ENCODE results near the gene RPS6KA3. TPM values are rescaled to one million over a fixed set of nuclear protein-coding genes. Genes with fewer than 3 reads are reported as not detected.
"Not testable (repeated sequence)": the region's sequence is repeated elsewhere in the genome, so short reads cannot be mapped to it uniquely, and the experiment has no call there.

Gene RPS6KA3
- total RNA-seq, 1 experiment from 2014 or later: 35.5 TPM

- Histone ChIP-seq H3K27me3 (ENCODE audit: insufficient read depth, low read length) (no peaks in the 10 kb centered on the region), H3K36me3 (ENCODE audit: control insufficient read depth in 1 of 2, insufficient read depth in 2 of 2, low read length in 2 of 2) (peaks cover 24 to 27% of the 10 kb centered on the region in 2 experiments), H3K4me1 (ENCODE audit: control insufficient read depth in 1 of 2, insufficient read depth in 2 of 2, low read length in 2 of 2) (no peaks in the 10 kb centered on the region), H3K79me2 (ENCODE audit: insufficient read depth, low read length) (peaks cover 23% of the 10 kb centered on the region), H3K27ac (ENCODE audit: low read depth, low read length) (no peak overlapping the region), H2AFZ (ENCODE audit: low read depth, low read length, poor library complexity, severe bottlenecking) (no peak overlapping the region), H3K9ac (ENCODE audit: low read length) (no peak overlapping the region), H4K20me1 (ENCODE audit: insufficient read depth) (no peaks in the 10 kb centered on the region), H3K4me3 (replicated peaks in 1 of 2; ENCODE audit: low read depth in 1 of 2, low read length in 2 of 2) (no peak overlapping the region), H3K9me3 (ENCODE audit: control insufficient read depth in 1 of 2, insufficient read depth in 1 of 2, low read depth in 1 of 2, low read length in 2 of 2) (no peaks in the 10 kb centered on the region), H3K9me2 (ENCODE audit: insufficient read depth) (no peaks in the 10 kb centered on the region), H3K4me2 (ENCODE audit: low read length) (no peak overlapping the region)
- DNase-seq (ENCODE audit: low read depth, low spot score) (no peak), ATAC-seq (no peak)
- TF ChIP-seq FOSL1 (IDR thresholded peaks at IDR 0.05; ENCODE audit: low read depth) (no peak), POLR2A (IDR thresholded peaks at IDR 0.05; ENCODE audit: borderline replicate concordance, extremely low read depth, insufficient read depth, insufficient read length) (no peak), CEBPB (IDR thresholded peaks at IDR 0.05; ENCODE audit: low read depth) (no peak), MAX (IDR thresholded peaks at IDR 0.05) (no peak), ZNF274 (IDR thresholded peaks at IDR 0.05; ENCODE audit: low read depth, low read length) (no peak)
- ChIA-PET CTCF (no interaction called here), RAD21 (ENCODE audit: low non-redundant PET in 1 of 2, low total read pairs in 2 of 2, uncharacterized antibody in 2 of 2, unreplicated experiment in 2 of 2) (no interaction called here), POLR2A (no interaction called here)
- intact Hi-C loops (cut with micrococcal nuclease): no loop called here
- no TSS peak for BruUV-seq (replicated peaks)
These were observed 137.2 kb downstream of the RPS6KA3 start for GRCh38 chrX:20129547-20129946.

GRCh38 chrX:20128670-20129069 lies 138.0 kb downstream of the RPS6KA3 start:
- TF ChIP-seq ATF3 (IDR thresholded peaks at IDR 0.05) (no peak), RAD21 (IDR thresholded peaks at IDR 0.05; ENCODE audit: low read depth) (no peak), EZH2phosphoT487 (IDR thresholded peaks at IDR 0.05; ENCODE audit: borderline replicate concordance) (no peak), FOSL1 (IDR thresholded peaks at IDR 0.05; ENCODE audit: low read depth) (no peak), CEBPB (IDR thresholded peaks at IDR 0.05; ENCODE audit: low read depth) (no peak), ZFX (IDR thresholded peaks at IDR 0.05) (no peak)
- no peak for DNase-seq (ENCODE audit: low read depth, low spot score)
- RAD21 ChIA-PET (ENCODE audit: low non-redundant PET in 1 of 2, low total read pairs in 2 of 2, uncharacterized antibody in 2 of 2, unreplicated experiment in 2 of 2): no interaction called here

GRCh38 chrX:20127440-20127839 lies 139.3 kb downstream of the RPS6KA3 start:
- H3K79me2 ChIP-seq (ENCODE audit: insufficient read depth, low read length); H3K4me3 ChIP-seq (replicated peaks in 1 of 2; ENCODE audit: low read depth in 1 of 2, low read length in 2 of 2); H4K20me1 ChIP-seq (ENCODE audit: insufficient read depth); H3K9me2 ChIP-seq (ENCODE audit: insufficient read depth); RAD21 ChIA-PET (ENCODE audit: low non-redundant PET in 1 of 2, low total read pairs in 2 of 2, uncharacterized antibody in 2 of 2, unreplicated experiment in 2 of 2); H3K4me1 ChIP-seq (ENCODE audit: control insufficient read depth in 1 of 2, insufficient read depth in 2 of 2, low read length in 2 of 2); H3K27ac ChIP-seq (ENCODE audit: low read depth, low read length); H3K9ac ChIP-seq (ENCODE audit: low read length); H3K27me3 ChIP-seq (ENCODE audit: insufficient read depth, low read length); H2AFZ ChIP-seq (ENCODE audit: low read depth, low read length, poor library complexity, severe bottlenecking); DNase-seq (ENCODE audit: low read depth, low spot score); H3K9me3 ChIP-seq (ENCODE audit: control insufficient read depth in 1 of 2, insufficient read depth in 1 of 2, low read depth in 1 of 2, low read length in 2 of 2); H3K4me2 ChIP-seq (ENCODE audit: low read length); intact Hi-C loops (cut with micrococcal nuclease); POLR2A ChIA-PET: not testable (repeated sequence)
- CTCF ChIA-PET: interaction anchor here (1.3 kb wide), 1 partner anchor 223 kb away, joined by 3 read pairs; no protein-coding TSS in a partner anchor
- TSS peak; percentile 13 for BruUV-seq (replicated peaks)
- peaks cover 16 to 19% of the 10 kb centered on the region in 2 experiments; a peak in 3 of 4 replicates for H3K36me3 ChIP-seq (ENCODE audit: control insufficient read depth in 1 of 2, insufficient read depth in 2 of 2, low read length in 2 of 2)
- ATAC-seq: peak; percentile 63

More at GRCh38 chrX:20128670-20129069, 138.0 kb downstream of the RPS6KA3 start:
- Histone ChIP-seq H3K4me1 (ENCODE audit: control insufficient read depth in 1 of 2, insufficient read depth in 2 of 2, low read length in 2 of 2) (no peaks in the 10 kb centered on the region), H3K27ac (ENCODE audit: low read depth, low read length) (no peak overlapping the region), H4K20me1 (ENCODE audit: insufficient read depth) (no peaks in the 10 kb centered on the region), H3K9me3 (ENCODE audit: control insufficient read depth in 1 of 2, insufficient read depth in 1 of 2, low read depth in 1 of 2, low read length in 2 of 2) (no peaks in the 10 kb centered on the region), H3K9ac (ENCODE audit: low read length) (no peak overlapping the region), H2AFZ (ENCODE audit: low read depth, low read length, poor library complexity, severe bottlenecking) (no peak overlapping the region), H3K79me2 (ENCODE audit: insufficient read depth, low read length) (peaks cover 19% of the 10 kb centered on the region), H3K4me3 (replicated peaks in 1 of 2; ENCODE audit: low read depth in 1 of 2, low read length in 2 of 2) (no peak overlapping the region), H3K4me2 (ENCODE audit: low read length) (no peak overlapping the region), H3K36me3 (ENCODE audit: control insufficient read depth in 1 of 2, insufficient read depth in 2 of 2, low read length in 2 of 2) (peaks cover 24 to 26% of the 10 kb centered on the region in 2 experiments), H3K9me2 (ENCODE audit: insufficient read depth) (no peaks in the 10 kb centered on the region), H3K27me3 (ENCODE audit: insufficient read depth, low read length) (no peaks in the 10 kb centered on the region)
- ChIA-PET POLR2A (no interaction called here), CTCF (interaction anchor here (1.3 kb wide), 1 partner anchor 224 kb away, joined by 3 read pairs; no protein-coding TSS in a partner anchor)
- no peak for ATAC-seq
- intact Hi-C loops (cut with micrococcal nuclease): no loop called here
- no TSS peak for BruUV-seq (replicated peaks)

GRCh38 chrX:20126833-20127232 lies 139.9 kb downstream of the RPS6KA3 start:
- ATAC-seq; intact Hi-C loops (cut with micrococcal nuclease); H3K9me2 ChIP-seq (ENCODE audit: insufficient read depth); RAD21 ChIA-PET (ENCODE audit: low non-redundant PET in 1 of 2, low total read pairs in 2 of 2, uncharacterized antibody in 2 of 2, unreplicated experiment in 2 of 2); BruUV-seq (replicated peaks); H2AFZ ChIP-seq (ENCODE audit: low read depth, low read length, poor library complexity, severe bottlenecking); H3K4me3 ChIP-seq (replicated peaks in 1 of 2; ENCODE audit: low read depth in 1 of 2, low read length in 2 of 2); POLR2A ChIA-PET; CTCF ChIA-PET; DNase-seq (ENCODE audit: low read depth, low spot score); H4K20me1 ChIP-seq (ENCODE audit: insufficient read depth); H3K27ac ChIP-seq (ENCODE audit: low read depth, low read length); H3K27me3 ChIP-seq (ENCODE audit: insufficient read depth, low read length); H3K9me3 ChIP-seq (ENCODE audit: control insufficient read depth in 1 of 2, insufficient read depth in 1 of 2, low read depth in 1 of 2, low read length in 2 of 2); H3K4me1 ChIP-seq (ENCODE audit: control insufficient read depth in 1 of 2, insufficient read depth in 2 of 2, low read length in 2 of 2); H3K9ac ChIP-seq (ENCODE audit: low read length); H3K79me2 ChIP-seq (ENCODE audit: insufficient read depth, low read length); H3K4me2 ChIP-seq (ENCODE audit: low read length): not testable (repeated sequence)
- peaks cover 13 to 17% of the 10 kb centered on the region in 2 experiments; a peak in 3 of 4 replicates for H3K36me3 ChIP-seq (ENCODE audit: control insufficient read depth in 1 of 2, insufficient read depth in 2 of 2, low read length in 2 of 2)

All from HCT116 (cell line).